T47D (cell line): ENCODE measurements around the gene MYL7.

Experiments used
- DNase-seq, 2 experiments: peaks; one replicate each; pipeline versions ENCODE4 v3.0.0 to v3.0.0-alpha.2; 2011 to 2012; ENCODE audit warnings: low read depth in 1 of 2, low spot score in 1 of 2
- JUND ChIP-seq: IDR thresholded peaks from 2 replicates; pipeline ENCODE4 v1.6.1; 2012; ENCODE audit warnings: low read depth
- in situ Hi-C: cut with HindIII; loops from 2 replicates; pipeline ENCODE4 v1.10.0; 2016; ENCODE audit warnings: low sequenced_read_pairs, low pct_unique_long_range_greater_than_20kb

Gene MYL7

DNA sequence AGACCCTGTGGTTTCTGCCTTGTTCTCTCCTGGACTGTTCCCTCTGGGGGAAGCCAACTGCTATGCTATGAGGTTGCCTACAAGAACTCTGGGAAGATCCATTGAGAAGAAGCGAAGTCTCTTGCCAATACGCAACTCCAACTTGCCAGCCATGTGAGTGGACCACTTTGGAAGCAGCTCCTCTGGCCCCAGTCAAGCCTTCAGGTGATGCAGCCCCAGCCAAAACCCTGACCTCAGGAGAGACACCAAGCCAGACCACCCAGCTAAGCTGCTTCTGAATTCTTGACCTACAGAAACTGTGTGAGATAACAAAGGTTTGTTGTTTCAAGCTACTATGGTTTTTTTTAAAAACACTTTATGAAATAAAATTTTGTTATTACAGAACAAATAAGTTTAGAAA, 20.2 kb upstream of the MYL7 start:
- in situ Hi-C loops = no loop called here
- no peak for DNase-seq
- no peak for TF ChIP-seq JUND

DNA sequence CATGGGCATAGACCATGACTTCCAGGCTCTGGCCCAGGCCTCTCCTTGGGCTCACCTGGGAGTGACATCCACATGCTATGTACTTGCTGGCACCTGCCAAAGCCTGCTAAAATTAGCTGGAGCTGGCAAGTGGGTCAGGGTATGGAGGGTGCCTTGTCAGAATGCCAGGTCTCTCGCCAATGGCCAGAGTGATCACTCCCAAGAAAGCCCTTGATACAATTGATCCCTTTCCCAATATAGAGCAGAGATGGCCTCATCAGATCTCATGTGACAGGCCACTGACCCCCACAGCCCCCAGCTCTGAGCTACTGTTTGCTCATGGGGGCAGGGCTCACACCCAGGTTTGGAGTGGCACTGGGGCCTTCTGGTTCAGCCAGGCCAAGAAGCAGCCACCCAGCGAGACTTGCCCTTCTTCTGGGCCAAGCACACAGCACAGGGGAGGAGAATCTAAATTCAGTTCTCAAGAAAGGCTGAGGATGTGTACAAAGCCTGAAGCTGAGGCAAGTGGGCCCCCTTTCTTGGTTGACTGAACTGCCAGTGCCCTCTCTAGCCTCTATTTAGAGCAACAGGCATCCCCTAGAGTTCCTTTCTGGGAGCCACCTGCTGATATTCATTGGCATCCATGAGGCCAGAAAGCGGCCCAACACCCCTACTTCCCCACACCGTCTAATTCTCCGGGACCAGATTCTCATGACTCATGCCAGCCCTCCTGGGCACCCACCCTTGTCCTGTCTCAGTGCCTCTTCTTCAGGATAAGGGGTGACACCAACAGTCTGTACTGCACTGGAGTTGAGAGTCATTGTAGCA, 18.9 kb upstream of the MYL7 start:
- in situ Hi-C loops = no loop called here
- TF ChIP-seq JUND = no peak
- DNase-seq = no peak

GRCh38 chr7:44158873-44159631, 17.9 kb upstream of the MYL7 start:
- no peak for DNase-seq
- in situ Hi-C loops = no loop called here
- TF ChIP-seq JUND = no peak

DNA sequence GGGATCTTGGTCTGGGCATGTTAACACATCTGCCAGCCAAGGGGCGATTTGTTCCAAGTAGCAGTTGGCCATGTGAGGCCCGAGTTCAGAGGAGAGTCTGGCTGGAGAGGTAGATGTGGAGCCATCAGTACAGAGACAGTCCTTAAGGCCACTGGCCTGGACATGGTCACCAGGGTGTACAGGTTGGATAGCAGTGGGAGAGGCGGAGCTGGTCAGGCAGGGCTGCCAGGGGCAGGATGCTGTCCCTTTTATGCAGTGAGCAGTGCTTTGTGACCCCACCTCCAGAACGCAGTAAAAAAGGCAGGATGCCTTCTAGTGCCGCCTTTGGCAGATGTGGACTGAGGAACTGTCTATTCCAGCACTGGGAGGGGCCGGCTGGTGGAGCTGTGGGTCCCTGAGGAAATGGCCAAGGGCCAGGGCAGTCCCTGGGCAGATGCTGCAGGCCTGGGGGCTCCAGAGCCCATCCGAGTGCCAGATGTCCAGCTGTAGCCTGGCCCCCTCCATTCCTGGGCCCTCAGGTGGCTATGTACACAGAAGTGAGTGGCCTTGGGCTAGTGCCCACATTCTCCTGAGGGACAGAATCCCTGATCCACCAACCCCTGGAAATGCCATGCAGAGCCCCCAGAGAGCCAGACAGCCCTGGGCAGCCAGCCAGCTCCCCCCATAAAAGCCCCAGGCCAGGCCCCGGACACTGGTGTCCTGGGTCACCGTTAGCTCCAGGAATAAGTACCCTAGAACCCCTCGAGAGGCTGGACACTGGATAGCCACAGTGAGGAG, 17.2 kb upstream of the MYL7 start:
- in situ Hi-C loops = no loop called here
- no peak for TF ChIP-seq JUND
- no peak for DNase-seq

DNA sequence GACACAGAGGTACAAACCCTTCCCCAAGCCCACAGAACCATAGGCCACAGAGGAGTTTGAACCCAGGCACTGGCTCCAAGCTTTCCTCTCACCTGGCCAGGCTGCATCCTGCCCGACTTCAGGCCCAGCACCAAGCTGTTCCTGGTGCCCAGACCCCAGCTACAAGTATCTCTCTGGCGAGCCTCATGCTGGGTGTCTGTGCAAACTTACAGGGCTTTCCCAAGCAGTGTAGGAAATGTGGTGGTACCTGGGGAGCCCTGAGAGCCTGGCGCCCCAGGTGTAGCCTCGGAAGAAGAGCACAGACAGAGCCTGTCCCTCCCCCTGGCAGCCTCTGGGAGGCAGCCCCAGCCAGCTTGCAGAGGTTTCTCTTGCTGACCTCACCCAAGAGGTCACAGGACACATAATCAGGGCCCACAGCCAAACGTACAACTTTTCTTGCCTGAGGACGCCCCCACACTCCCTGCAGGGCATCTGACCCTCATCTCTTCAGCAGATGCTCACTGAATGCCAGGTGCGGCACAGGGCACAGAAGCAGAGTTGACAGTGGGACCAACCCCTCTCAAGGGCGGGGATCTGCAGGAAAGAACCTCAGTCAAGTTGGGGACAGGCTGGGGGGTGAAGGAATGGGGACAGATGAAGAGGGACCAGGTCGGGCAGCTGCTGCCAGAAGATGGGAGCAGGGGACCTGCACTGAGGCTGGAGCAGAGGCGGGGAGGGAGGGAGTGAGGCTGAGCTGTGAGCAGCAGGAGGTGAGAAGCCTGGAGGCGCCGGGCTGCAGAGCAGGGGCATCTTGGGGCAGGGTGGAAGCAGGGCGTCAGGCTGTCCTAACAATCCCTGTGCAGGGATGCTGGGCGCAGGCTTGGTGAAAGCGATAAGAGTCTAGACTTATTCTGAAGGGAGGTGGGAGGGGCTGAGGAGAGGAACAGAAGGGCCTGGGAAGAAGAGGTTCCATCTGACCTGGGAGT, 16.3 kb upstream of the MYL7 start:
- no peak for TF ChIP-seq JUND
- in situ Hi-C loops = no loop called here
- DNase-seq = peak in 1 of 2 experiments; percentile 13

DNA sequence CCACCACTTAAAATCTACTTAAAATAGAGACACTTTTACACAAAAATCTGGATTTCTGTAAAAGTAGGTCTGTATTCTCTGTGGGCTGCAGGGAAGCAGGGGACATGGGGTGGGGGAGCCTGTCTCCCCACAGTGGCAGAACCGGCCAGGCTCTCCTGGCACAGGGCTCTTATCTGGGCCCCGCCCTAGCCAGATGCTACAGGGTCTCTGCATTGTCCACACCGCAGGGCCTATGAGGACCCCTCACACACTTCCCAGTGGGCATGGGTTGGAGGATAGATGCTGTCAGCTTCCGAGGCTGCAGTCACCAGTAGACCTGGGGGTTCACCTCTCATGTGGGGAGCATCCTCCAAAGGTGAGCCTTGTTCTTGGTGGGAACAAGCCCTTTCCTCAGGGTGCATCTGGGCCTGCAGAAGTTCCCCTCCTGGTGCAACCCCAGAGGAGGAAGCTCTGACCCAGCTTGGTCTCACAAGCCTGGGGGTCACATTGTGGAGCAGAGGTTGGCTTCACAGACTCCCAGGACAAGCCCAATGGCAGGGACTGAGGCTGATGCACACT, 15.4 kb upstream of the MYL7 start:
- DNase-seq = no peak
- in situ Hi-C loops = no loop called here
- TF ChIP-seq JUND = no peak

- no peak for DNase-seq
- no peak for TF ChIP-seq JUND
- in situ Hi-C loops = no loop called here
Measured at GRCh38 chr7:44155191-44156185, 14.4 kb upstream of the MYL7 start.

DNA sequence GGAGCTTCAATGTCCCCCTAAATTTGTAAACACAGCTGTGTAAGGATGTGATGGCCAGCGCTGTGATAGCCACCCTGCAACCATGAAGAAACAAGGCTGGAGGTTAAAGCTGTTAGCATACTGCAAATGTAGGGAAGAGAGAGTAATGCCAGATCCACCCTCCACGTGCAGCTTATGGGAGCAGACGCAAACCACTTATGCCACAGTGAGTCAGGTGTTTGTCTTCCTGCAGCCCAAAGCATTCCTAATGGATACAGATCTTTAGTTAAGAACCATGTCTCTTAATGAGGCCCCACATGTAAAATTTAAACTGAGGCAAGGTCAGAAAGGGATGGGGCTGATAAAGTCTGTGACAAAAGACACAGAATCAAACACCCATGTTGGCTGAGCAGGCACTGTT, 13.6 kb upstream of the MYL7 start:
- no peak for TF ChIP-seq JUND
- DNase-seq = no peak
- in situ Hi-C loops = no loop called here

DNA sequence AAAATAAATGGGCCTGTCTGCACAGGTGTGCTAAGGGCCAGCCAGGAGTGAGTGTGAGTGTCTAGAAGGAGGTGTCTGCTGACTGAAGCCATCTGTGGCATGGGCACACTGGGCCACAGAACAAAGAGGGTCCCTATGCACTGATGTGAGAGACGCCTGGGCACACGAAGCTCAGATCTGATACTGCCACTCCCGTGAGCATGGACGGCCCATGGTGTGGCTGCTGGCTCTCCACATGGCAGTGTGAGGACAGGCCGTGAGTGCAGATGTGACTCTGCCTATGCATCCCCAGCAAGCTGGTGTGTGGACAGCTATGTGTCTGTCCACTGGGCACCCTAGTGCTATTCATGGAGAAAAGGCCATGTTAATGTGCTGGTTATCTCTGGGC, 12.8 kb upstream of the MYL7 start:
- in situ Hi-C loops = no loop called here
- TF ChIP-seq JUND = no peak
- DNase-seq = no peak
